Stimulated activated CD8-positive, alpha-beta memory T cell treated with anti-CD3 and anti-CD28 coated beads, Interleukin-12 subunit alpha, Interleukin-12 subunit beta, amount 100 ng/mL, for 4 hours (primary cell): Measurements from ENCODE around the gene AGFG2.
A peak's percentile ranks its signal among the peaks of the same experiment; 100 is the strongest.

ENCODE experiments used
- DNase-seq: peaks from one replicate; pipeline ENCODE4 v3.0.0-alpha.2; 2020; ENCODE audit warnings: low read depth

Gene AGFG2

GRCh38 chr7:100586266-100587025, 47.4 kb downstream of the AGFG2 start, which contains the start of gene FBXO24:
FBXO24 (plus strand) TSS chr7:100586328; CDS start chr7:100586626, 298 bp downstream.
- peak; percentile 98 for DNase-seq

- no peak for DNase-seq
Measured at GRCh38 chr7:100588438-100588837, 49.4 kb downstream of the AGFG2 start.

DNA sequence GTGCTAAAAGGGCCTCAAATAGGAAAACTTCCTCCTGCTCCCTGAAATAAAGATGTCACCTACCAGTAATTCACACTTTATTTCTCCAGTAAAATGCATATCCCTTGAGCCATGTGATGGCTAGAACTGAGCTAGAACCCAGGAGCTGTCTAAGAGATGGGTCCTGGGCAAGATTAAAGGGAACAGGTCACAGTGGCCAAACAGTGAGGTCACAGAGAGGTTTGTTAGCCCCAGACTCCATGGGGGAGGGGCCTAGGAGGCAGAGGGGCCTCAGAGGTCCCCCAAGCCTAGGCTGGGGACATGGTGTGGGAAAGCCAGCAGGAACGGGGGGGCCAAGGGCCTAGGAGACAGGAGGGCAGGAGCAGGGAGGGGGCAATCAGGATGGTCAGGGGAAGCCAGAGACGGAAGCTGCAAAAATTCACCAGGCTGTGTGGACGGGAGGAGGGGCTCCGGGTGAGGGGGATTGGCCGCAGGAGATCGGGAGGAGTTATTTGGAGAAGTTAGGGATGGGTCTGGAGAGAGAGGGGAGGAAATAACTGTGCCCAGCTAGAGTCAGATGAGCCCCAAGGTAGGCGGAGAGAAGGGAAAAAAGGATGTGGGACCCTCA, 50.4 kb downstream of the AGFG2 start:
- DNase-seq = no peak

- DNase-seq = no peak
Measured at GRCh38 chr7:100590077-100590737, 51.2 kb downstream of the AGFG2 start.

DNA sequence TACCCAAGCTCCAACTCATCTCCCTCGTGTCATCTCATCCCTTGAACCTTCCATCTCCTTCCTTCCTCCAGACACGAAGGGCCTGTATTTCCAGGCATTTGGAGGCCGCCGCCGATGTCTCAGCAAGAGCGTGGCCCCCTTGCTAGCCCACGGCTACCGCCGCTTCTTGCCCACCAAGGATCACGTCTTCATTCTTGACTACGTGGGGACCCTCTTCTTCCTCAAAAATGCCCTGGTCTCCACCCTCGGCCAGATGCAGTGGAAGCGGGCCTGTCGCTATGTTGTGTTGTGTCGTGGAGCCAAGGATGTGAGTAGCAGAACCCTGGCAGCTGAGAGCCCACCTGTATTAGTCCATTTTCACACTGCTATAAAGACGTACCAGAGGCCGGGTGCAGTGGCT, 52.6 kb downstream of the AGFG2 start:
- DNase-seq = no peak

- no peak for DNase-seq
Measured at GRCh38 chr7:100595188-100595587, 56.2 kb downstream of the AGFG2 start.

DNA sequence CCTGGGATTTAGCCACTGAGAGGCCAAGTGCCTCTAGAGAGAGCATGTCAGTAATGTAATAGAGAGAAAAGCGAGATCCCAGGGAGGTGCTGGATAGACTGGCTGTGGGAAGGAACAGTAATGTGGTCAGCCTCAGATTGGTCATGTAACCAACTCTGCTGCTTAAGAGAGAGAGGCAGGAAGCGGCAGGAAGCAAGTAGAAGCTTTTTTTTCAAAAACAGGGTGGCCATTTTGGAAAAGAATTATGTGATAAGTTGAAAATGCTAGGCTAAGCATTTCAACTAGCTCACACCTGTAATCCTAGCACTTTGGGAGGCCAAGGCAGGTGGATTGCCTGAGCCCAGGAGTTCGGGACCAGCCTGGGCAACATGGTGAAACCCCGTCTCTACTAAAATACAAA, 59.4 kb downstream of the AGFG2 start:
- no peak for DNase-seq

DNA sequence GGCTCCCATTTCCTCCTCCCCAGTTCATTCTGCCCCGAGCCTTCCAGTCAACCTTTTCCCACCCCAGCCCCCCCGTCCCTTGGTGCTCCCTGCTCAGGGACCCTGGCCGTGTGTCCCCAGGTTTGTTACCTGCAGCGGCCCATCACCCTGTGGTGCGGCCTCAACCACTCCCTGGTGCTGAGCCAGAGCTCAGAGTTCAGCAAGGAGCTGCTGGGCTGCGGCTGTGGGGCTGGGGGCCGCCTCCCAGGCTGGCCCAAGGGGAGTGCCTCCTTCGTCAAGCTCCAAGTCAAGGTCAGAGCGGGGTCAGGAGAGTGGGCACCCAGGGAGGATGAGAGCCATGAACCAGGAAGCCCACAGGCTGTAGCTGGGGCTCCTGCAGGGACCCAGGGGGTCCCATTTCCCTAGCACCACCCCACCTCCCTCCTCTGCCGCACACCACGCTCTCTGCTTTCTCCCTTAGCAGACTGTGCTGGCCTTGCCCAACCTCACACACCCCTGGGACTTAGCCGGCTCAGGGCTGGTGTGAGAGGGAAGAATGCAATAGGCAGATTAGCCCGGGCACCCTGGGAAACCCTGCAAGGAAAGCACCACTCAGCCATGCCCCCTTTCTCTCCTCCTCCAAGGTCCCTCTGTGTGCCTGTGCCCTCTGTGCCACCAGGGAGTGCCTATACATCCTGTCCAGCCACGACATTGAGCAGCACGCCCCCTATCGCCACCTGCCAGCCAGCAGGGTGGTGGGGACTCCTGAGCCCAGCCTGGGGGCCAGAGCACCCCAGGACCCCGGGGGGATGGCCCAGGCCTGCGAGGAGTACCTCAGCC, 61.1 kb downstream of the AGFG2 start:
- DNase-seq = no peak

- no peak for DNase-seq
Measured at GRCh38 chr7:100600730-100601038, 61.7 kb downstream of the AGFG2 start.

- no peak for DNase-seq
Measured at GRCh38 chr7:100602889-100603725, 64.1 kb downstream of the AGFG2 start.

DNA sequence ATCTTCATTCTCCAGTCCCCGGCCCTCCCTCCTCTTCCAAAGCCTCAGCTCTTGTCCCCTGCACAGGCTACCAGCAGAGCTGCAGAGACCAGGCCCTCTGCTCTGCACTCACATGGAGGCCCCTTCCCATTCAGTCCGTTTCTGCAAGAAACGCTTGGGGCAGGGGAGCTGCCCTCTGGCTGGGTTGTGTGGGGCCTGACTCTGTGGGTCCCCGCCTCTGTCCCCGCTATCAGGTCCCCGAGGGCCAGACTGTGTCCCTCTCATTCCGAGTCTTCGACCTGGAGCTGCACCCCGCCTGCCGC, 64.7 kb downstream of the AGFG2 start:
- no peak for DNase-seq

DNA sequence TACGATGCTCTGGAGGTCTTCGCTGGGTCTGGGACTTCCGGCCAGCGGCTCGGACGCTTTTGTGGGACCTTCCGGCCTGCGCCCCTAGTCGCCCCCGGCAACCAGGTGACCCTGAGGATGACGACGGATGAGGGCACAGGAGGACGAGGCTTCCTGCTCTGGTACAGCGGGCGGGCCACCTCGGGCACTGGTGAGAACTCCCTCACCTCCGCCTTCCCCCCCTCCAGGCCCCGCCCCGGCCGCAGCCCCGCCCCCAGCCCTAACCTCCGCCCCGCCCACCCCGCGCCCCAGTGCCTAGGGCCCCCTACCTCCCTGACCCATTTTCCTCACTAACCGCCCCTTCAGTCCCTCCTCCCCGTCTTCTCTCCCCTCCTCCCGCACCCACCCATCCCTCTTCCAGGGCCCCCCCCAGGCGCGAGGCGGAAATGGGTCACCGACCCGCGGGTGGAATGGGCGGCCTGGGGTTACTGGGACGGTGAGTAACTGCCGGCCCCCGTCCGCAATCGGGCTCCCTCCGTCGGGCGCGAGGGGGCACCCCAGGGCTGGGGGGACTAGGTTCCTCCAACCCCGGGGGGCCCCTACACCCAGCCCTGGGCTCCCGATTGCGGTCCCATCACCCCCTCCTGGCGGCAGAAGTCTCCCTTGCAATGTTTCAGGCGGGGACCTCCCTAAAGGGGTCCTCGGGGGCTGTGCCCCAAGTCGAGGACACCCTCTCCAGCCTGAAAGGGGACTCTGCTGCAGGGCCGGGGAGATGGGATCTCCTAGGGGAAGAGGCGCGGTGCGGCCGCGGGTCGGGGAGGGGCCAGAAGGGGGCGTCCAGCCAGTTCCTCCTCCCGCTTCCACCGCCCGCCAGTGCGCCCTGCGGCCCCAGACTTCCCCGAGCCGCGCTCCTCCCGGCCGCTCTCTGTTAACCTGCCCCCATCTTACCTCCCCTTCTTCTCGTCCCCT, 65.3 kb downstream of the AGFG2 start:
- peak; percentile 69 for DNase-seq

DNA sequence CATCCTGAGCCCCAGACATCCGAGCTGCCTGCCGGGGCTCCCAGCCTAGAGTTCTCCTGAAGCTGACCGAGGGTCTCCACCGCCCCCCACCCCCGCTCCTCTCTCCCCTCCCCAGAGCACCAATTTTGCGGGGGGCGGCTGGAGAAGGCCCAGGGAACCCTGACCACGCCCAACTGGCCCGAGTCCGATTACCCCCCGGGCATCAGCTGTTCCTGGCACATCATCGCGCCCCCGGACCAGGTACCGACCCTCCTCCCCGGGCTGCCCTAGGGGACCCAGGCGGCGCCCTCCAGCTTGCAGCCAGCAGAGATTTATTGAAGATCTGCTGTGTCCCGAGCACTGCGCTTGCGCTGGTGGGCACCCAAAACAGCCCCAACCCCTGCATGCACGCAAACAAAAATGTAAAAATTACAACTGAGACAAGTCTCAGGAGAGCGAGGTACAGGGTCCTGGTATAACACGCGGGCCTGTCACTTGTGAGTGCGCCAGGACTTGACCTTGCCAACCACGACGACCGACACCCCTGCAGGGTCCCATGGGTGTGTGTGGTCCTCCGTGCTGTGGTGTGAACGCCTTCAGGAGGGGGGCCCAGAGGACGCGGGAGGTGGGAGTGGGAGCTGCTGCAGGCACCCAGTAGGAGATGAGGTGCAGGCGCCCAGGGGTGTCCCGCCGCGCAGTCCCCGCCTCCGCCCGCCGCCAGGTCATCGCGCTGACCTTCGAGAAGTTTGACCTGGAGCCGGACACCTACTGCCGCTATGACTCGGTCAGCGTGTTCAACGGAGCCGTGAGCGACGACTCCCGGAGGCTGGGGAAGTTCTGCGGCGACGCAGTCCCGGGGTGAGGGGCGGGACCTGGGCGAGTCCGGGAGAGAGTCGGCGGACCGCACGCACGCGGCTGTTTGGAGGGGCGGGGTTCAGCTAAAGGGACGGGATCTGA, 66.2 kb downstream of the AGFG2 start:
- no peak for DNase-seq

GRCh38 chr7:100606313-100606712, 67.3 kb downstream of the AGFG2 start:
- no peak for DNase-seq

DNA sequence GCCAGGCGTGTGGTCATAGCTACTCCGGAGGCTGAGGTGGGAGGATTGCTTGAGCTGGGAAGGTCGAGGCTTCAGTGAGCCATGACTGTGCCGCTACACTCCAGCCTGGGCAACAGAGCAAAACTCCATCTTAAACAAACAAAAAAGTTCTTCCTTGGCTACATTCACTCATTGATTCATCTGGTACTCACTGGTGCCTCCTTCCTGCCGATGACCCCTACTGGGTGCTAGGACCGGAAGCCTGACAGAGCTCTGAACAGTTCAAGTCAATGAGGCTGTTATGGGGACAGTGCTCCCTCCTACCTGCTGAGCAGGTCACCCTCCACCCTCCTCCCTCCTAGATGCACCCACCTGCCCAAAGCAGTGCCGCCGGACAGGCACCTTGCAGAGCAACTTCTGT, 68.1 kb downstream of the AGFG2 start:
- no peak for DNase-seq

DNA sequence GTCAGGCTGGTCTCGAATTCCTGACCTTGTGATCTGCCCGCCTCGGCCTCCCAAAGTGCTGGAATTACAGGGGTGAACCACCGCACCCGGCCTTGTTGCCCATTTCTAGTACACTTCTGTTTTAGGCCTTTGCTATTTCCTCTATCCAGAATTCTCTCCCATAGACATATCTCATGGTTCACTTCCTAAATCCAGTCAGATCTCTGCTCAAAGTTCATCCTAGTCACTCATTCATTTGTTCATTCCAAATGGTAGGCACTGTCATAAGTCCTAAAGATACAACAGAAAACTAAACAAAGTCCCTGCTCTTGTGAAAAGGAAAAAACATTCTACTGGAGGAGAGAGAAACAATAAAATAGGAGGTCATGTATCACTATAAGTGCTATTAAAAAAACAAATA, 71.0 kb downstream of the AGFG2 start:
- no peak for DNase-seq

DNA sequence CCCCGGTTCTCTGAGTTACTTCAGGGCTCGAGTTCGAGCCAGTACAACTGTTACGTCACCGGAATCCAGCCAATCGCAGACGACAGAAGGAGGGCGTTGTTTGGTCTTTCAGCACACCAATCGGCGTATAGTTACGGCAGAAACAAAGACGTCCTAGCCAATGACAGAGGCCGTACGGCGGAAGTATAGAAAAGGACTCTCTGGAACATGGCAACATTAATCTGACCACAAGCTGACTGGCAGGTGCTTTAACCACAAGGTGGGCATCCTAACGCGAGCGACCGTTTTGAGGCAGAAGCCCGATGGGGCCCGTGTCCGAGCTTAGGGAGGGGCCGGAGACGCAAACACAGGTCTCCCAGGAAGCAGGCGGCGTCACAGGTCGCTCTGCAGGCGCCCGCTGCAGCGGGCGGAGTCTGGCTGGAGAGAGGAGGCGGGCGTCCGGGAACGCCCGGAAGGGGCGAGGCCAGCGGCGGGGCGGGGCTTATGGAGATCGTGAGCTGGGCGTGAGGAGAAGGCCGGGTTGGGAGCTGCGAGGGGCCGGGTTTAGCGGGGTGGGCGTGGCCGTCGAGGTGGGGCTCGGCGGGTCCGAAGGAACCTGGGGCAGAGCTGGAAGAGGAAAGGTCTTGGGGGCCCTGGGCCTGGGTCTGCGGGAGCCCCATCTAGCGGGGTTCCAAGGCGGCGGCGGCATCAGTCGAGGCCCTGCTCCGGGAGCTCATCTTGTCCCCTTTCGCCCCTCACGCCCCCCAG, 73.2 kb downstream of the AGFG2 start, which contains the start of gene MOSPD3:
TSS of gene MOSPD3 (plus strand) at position 558 of the 747 bp plus-strand sequence. CDS start 252 bp downstream, outside the sequence.
- DNase-seq = peak; percentile 96

DNA sequence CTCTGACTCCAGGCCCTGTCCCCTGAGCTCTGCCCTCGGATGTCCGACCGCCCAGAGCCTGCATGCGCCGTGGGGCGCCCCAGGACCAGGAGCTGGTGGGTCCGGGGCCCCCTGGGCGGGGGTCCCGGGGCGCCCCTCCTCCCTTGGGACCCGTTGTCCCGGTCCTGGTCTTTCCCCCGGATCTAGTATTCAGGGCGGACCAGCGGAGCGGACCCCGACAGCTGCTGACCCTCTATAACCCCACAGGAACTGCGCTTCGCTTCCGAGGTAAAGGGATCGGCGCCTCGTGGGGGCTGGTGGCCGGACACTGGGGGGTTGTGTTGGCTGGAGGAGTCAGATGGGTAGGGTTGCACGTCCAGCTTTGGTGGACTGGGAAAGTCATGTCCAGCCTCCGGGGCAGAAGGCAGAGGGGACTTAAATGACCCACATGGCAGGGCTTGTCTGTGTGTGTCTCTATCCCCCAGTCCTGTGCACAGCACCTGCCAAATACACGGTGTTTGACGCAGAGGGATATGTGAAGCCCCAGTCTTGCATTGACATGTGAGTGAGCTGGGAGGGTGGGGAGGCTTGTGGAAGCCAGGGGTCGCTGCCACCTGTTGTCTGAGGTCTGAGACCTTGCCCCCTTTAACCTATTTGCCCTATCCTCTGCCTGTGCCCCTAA, 73.9 kb downstream of the AGFG2 start:
- DNase-seq = no peak
